GM12874 (cell line): ENCODE data around the gene MIOS.

Experiments
- CTCF ChIP-seq: IDR thresholded peaks from 2 replicates; pipeline ENCODE4 v1.5.1; 2011; ENCODE audit warnings: low read depth, mild to moderate bottlenecking, control low read depth, low read length, moderate library complexity; ENCODE audit not compliant: insufficient read depth

The MIOS gene

GRCh38 chr7:7539152-7539551, 27.5 kb upstream of the MIOS start:
- TF ChIP-seq CTCF, result no peak

DNA sequence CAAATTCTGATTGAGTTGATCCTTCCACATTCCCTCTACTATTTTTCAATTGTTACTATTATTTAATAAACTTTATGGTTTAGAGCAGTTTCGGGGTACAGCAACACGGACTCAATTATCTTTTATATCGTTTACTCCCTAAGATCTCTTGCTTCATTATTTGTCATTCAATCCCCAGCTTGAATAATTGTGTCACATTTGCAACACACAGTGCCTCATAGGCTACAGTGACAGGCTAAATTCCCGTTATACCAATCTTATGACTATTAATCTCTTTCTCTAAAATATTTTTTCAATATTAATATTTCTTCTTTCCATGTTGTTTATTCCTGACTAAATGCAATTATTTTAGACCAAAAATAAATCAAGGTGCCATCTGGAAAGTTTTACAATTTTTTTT, 27.0 kb upstream of the MIOS start:
- no peak for TF ChIP-seq CTCF

DNA sequence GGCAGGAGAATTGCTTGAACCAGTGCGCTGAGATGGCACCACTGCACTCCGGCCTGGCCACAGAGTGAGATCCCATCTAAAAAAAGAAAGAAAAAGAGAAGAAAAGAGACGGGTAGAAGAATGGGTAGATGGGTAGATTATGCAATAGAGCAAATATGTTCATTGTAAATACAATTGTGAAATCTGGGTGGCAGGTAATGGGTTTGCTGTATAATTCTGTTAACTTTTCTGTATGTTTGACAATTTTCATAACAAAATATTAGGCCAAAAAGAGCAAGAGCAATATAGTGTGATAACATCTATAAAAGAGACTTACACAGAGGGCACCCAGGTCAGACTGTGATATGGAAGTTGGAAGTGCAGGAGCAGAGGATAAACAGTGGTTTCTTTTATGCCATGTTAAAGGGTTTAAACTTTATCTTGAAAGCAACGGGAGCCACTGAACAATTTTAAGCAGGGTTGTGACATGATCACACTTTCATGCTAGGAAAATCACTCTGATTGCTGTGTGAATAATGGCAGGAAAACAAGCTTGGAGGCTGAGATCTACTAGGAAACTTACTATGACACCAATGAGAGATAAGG, 24.3 kb upstream of the MIOS start:
- no peak for TF ChIP-seq CTCF

DNA sequence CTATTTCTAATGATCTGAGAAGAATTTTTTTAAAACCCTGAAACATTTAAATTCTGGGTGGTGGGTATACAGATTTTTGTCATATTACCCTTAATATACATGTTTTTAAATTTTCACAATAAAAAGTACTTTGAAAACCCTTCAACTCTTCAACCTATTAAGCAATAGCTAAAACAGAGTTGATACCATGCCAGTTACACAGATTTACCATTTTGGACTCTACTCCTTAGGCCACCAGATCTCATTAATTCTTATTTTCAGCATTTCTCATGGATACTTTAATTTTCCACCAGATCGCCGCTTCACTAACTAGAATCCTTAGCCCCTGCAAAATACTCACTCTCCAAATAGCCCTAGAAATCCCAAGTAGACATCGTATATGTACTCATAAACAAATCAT, 18.3 kb upstream of the MIOS start:
- no peak for TF ChIP-seq CTCF

GRCh38 chr7:7550663-7551062, 16.0 kb upstream of the MIOS start:
- TF ChIP-seq CTCF, result no peak

- no peak for TF ChIP-seq CTCF
Observed at GRCh38 chr7:7552199-7552598, 14.5 kb upstream of the MIOS start.

DNA sequence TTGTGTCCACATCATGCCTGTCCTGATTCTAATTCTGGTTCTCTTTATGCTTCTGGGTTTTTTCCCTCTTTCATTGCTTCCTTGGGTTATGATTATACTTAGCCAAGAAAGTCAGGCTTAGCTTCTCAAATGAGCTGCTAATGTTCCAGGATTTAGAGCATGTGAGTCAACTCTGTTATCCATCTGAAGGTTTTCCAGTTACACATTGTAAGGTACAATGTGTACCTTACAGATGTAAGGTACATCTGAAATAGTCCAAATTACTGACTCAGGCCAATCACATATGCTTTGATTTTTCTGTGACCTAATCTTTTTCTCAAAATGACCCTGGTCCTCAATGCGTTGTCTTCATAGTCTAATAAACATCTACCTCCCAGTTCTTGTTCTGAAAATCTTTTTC, 13.3 kb upstream of the MIOS start:
- no peak for TF ChIP-seq CTCF

DNA sequence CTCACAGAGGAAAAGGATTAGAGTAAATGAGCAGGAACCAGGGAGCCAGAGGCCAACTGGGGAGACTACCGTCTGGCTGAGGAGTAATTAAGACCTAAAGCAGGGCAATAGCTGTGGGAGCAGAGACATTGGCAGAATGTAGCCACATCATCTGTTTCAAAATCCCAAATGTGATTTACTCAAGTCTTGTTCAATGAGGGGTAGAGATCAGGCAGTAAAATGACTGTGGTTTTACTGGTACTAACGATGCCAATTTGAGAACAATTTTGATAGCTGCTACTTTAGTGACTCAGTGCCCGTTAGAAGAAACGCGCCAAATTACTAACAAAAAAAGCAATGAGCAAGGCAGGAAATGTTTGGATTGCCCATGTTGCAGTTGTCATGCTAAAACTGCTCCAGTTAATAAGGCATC, 12.7 kb upstream of the MIOS start:
- TF ChIP-seq CTCF, result no peak
